Activated CD8-positive, alpha-beta memory T cell treated with anti-CD3 and anti-CD28 coated beads for 36 hours (primary cell): ENCODE results near the gene KDM6A. TPM values are rescaled to one million over a fixed set of nuclear protein-coding genes. Genes with fewer than 3 reads are reported as not detected.
"Not testable (repeated sequence)": the region's sequence is repeated elsewhere in the genome, so short reads cannot be mapped to it uniquely, and the experiment has no call there.

Experiments
- CTCF ChIA-PET: fragments of 350-600 bp; sonication (Branson Sonifier 250); formaldehyde crosslinking; loops from one replicate; lab custom pipeline; 2021; ENCODE audit warnings: antibody characterized with exemption; lab: Charles Lee
- POLR2A ChIA-PET: fragments of 350-600 bp; sonication (Branson Sonifier 250); formaldehyde crosslinking; loops from one replicate; lab custom pipeline; 2021; ENCODE audit warnings: antibody characterized with exemption; lab: Charles Lee
- total RNA-seq, 2 experiments: library from RNA; stranded (reverse); gene quantifications; one replicate each; pipeline ENCODE4 v1.2.3, GENCODE V29; 2021

Gene KDM6A
- total RNA-seq, 2 experiments from 2014 or later: 17.1 to 19.9 TPM

DNA sequence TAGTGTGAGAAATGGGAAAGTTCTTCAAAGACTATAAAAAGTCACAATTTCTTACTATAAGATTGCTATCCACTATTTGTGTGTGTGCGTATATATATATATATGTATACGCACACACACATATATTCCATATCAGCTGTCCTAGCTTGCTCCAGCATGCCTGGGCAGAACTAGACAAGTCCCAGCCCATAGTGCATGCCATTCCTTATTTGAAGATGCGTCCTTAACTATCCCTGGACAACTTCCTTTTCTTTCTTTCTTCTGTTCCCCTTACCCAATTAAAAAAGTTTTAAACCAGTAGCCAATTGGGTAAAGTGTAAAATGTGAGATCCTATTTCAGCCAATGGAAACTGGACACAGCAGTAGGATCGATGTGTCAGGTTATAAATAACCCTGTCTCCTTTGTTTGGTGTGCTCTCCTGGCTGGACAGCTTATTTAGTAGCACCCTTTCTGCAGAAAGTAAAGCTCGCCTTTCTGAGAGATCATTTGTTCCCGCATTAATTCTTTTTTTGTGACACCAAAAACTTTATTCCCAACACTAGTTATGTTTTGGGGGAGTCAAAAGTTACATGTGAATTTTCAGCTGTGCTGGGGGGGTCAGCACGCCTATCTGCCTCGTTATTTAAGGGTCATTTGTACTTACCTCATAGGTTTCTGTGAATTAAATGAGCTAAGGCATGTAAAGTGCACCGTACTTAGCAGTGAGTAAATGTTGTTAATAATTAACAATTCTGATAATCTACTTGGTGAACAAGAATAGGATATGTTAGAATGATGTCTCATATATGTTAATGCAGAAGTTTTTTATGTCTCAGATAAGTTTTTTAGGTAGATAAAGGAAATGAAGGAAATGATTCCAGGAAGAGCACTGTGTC lies 40.9 kb downstream of the KDM6A start:
- ChIA-PET POLR2A (interaction anchor here (0.5 kb wide), 1 partner anchor 28 kb away, joined by 3 read pairs; no protein-coding TSS in a partner anchor), CTCF (no interaction called here)

DNA sequence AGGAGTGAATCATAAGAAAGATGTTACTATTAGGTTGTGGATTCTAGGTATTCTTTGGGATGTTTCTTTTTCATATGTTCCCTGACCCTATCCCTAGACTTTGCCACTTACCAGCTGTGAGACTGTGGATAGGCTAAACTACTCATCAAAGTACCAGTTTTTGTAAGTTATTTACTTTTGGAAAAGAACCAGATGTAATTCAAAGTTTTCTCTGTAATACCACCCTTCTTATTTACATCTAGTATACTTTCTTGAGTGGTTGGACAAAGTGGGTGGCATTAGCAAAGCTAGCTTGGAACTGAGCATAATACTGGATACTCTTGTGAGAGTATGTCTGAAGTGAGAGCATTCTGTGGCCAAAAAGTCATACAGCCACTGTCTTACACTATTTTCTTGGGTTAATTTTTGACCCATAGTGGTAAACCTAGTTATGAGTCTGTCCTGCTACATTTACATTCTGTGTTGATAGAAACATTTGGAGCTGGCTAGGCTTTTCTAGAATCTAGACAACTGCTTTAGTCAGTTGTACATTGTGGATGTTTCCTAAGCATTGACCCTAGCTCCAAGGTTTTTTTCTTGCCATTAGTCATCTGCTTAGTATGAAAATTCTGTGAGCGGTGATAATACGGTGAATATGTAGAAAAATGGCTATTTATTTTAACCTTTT lies 41.7 kb downstream of the KDM6A start:
- POLR2A ChIA-PET: interaction anchor here (0.5 kb wide), 1 partner anchor 27 kb away, joined by 3 read pairs; no protein-coding TSS in a partner anchor
- CTCF ChIA-PET: no interaction called here

DNA sequence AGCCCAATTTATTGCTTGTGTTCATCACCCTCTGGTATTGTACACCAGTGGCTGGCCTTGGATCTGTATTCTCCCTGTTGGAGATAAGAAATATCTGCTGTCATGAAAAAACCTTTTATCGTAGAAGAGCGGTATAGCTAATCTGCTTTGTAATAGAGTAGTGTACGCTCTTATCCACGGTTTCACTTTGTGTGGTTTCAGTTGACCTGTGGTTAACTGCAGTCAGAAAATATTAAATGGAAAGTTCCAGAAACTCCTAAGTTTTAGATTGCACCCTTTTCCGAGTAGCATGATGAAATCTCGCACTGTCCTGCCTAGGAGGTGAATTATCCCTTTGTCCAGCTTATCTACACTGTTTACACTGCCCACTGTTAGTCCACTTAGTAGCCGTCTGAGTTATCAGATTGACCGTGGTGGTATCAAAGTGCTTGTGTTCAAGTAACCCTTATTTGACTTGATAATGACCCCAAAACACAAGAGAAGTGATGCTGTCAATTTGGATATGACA lies 42.4 kb downstream of the KDM6A start:
- CTCF ChIA-PET: no interaction called here
- POLR2A ChIA-PET: no interaction called here

DNA sequence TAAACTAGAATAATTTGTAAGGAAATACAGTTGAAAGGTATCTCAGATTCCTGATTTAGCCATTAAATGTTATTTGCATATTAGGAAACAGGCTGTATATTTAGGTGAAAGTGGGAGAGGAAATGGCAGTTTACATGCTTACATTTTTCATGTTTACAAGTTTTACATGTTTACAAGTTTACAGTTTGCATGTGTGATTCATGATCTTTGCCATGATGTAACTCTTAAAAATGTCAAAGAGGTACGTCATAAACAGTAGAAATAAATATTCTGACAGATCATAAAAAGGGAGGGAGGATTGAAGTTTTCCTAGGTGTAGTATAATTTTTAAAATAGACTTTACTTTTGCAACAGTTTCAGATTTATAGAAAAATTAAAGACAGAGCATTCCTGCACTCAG lies 45.7 kb downstream of the KDM6A start:
- ChIA-PET POLR2A (no interaction called here), CTCF (no interaction called here)

DNA sequence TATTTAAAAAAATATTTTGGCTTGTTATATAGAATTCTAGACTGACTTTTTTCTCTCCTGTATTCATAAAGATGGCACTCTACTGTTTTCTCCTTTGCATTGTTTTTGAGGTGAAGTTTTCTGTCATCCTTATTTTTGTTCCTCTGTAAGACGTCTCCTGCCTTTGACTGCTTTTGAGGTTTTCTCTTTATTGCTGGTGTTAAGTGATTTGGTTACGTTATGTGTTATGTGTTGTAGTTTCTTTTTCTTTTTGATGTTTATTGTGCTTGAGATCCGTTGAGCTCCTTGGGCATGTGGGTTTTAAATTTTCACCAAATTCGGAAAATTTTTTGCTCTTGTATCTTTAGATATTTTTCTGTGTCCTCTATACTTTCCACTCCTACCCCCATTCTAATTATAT lies 50.0 kb downstream of the KDM6A start:
- CTCF ChIA-PET: no interaction called here
- POLR2A ChIA-PET: no interaction called here

DNA sequence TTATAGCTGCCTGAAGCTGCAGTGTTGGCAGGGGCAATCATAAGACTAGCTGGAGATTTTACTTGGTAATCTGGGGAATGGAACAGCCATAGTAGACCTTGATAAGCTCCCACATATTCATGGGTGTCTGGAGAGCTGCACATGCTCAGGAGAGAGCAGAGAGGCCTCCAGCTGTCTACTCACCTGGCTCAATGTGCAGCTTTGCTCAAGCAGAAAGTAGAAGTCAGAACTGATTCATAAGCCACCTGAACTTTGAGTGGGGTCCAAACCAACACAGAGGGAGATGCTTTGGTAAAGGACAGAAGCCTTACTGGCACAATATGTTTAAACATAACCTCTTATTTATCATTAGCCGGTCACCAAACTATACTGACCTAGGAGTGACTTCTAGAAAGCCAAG lies 54.4 kb downstream of the KDM6A start:
- POLR2A ChIA-PET: interaction anchor here (1.0 kb wide), 1 partner anchor 55 kb away, joined by 8 read pairs; the partner anchor contains the start of gene KDM6A
- CTCF ChIA-PET: no interaction called here

DNA sequence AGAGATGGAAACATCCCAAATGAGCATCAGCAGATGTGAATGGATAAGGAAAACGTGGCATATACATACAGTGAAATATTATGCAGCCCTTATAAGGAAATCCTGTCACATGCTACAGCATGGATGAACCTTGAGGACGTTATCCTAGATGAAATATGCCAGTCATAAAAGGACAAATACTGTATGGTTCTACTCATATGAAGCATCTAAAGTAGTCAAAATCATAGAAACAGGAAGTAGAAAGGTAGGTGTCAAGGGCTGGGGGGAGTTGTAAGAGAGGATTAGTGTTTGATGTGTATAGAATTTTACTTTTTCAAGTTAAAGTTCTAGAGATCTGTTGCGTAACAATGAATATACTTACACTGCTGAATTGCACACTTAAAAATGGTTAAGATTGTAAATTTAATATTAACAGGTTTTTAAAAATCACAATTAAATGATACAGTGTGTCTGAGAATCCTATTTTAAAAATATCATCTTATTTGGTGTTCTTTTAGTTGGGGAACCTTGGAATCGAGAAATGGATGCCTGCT lies 58.5 kb downstream of the KDM6A start:
- CTCF ChIA-PET: no interaction called here

DNA sequence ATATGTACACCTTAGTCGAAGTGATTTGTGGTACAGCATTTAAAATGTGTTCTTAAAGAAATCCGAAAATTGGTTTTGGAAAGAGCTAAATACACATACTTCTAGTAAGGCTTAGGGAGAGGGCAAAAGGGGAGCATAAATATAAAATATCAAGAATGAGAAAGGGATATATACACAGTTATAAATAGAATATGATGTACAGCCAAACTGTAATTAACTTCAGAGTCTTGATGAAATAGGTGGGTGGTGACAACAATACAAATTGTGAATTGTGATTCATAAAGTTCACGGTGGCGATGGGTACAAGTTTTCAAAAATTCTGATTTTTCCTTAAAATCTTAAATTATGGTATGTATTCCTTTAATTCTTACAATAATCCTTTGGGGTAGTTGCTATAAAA lies 62.2 kb downstream of the KDM6A start:
- ChIA-PET POLR2A (no interaction called here), CTCF (no interaction called here)

More for the DNA sequence above, 58.5 kb downstream of the KDM6A start:
- POLR2A ChIA-PET: no interaction called here

DNA sequence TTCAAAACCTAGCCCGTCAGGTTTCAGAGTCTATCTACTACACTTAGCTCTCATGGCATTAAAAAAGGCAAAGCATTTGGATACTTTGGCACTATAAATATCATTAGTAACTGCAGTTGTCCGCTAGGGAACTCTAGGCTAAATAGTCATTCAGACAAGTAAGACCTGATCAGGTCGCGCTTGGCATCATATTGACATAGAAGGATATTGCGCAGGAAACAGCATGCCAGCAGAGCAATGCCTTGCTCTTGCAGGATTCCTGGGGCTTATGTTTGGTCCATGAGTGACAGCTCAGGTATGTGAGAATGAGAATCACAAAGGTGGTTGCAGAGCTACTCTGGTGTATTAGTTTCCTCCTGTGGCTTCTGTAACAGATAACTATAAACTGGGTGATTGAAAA lies 62.7 kb downstream of the KDM6A start:
- ChIA-PET CTCF (no interaction called here), POLR2A (no interaction called here)

DNA sequence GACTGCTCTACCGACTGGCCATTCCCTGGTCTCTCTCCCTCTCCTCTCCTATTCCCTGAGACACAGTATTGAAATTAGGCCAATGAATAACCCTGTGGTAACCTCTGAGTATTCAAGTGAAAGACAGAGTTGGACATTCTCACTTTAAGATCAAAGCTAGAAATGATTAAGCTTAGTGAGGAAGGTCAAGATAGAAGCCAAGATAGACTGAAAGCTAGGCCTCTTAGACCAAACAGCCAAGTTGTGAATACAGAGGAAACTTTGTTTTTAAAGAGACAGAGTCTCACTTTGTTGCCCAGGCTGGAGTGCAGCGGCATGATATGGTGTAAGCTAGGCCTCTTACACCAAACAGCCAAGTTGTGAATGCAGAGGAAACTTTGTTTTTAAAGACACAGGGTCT lies 64.6 kb downstream of the KDM6A start:
- ChIA-PET POLR2A (no interaction called here), CTCF (no interaction called here)

DNA sequence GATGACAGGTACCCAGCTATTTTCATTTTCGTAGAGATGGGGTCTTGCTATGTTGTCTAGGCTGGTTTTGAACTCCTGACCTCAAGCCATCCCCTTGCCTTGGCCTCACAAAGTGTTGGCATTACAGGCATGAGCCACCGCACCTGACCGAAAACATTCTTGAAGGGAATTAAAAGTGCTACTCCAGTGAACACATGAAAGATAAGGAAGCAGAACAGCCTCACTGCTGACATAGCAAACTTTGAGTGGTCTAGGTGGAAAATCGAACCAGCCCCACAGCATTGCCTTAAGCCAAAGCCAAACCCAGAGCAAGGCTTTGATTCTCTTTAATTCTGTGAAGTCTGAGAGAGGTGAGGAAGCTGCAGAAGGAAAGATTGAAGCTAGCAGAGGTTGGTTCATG lies 65.1 kb downstream of the KDM6A start:
- CTCF ChIA-PET: no interaction called here
- POLR2A ChIA-PET: no interaction called here

DNA sequence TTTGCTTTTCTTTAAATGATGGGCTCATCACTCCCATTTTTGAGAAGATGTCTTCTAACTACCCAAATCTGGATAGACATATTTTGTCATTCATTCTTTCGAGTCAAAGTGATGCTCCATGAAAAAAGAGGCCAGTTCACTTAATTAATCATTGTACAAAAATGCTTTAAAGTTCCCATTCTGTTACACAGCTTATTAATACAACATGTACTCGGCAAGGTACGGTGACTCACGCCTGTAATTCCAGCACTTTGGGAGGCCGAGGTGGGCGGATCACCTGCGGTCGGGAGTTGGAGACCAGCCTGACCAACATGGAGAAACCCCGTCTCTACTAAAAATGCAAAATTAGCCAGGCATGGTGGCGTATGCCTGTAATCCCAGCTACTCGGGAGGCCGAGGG lies 67.6 kb downstream of the KDM6A start:
- CTCF ChIA-PET, POLR2A ChIA-PET: not testable (repeated sequence)

DNA sequence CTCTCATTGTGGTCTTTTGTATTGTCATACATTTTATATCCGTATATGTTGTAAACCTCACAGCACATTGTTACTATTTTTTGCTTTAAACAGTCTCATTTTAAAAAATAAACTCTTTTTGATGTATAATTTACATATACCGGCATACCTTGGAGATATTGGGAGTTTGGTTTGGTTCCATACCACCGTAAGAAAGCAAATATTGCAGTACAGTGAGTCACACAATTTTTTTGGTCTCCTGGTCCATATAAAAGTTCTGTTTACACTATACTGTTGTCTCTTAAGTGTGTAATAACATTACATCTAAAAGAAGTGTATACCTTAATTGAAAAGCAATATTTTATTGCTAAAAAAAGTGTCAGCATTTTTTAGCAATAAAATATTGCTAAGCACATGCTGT lies 70.0 kb downstream of the KDM6A start:
- POLR2A ChIA-PET: no interaction called here
- CTCF ChIA-PET: no interaction called here

DNA sequence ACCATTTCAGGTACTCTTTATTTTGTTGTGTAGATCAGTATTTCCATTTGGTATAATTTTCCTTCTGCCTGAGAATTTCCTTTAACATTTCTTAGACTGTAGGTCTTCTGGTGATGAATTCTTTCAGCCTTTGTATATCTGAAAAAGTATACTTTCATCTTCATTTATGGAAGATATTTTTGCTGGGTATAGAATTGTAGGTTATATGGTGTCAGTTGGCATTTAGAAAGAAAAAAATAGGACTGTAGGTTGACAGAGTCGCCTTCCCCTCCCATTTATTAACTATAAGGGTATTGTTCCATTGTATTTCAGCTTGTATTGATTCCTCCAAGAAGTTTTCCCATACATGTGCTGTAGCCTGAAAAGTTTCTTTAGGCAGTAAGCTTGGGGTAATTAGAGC lies 71.9 kb downstream of the KDM6A start:
- CTCF ChIA-PET: no interaction called here
- POLR2A ChIA-PET: no interaction called here

DNA sequence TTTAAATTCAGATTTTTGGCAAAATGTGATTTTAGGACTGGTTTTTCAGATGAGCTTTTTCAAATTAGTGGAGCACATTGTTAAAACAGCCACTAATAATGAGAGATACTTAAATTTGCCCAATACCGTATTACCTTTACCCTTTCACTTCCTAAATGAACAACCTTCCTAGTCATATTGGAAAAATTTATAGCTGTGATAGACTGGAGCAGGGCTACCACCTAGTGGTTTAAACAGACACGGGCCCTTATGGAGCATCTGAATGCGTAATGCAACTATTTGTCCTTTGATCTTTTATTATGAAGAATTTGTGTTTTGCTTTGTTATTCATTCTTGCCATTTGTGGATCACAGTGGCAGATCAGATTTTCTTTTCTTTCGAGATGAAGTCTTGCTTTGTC lies 72.7 kb downstream of the KDM6A start:
- POLR2A ChIA-PET: no interaction called here
- CTCF ChIA-PET: no interaction called here

DNA sequence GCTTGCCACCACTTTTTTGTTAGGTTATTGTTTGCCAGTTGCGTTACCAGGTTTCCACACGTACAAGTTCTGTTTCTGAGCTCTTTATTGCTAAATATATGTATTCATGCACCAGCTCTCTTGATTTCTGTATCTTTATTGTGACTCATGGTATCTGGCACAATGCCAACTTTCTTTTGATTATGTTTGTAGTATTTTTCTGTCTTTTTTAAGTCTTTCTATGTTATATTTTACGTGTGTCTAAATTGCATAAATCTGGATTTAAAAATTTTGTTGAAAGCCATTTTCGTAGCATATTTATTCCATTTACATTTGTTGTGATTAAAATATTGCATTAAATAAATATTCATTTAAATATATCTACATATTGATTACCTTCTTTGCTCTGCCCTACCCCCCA lies 73.8 kb downstream of the KDM6A start:
- CTCF ChIA-PET: no interaction called here
- POLR2A ChIA-PET: no interaction called here

DNA sequence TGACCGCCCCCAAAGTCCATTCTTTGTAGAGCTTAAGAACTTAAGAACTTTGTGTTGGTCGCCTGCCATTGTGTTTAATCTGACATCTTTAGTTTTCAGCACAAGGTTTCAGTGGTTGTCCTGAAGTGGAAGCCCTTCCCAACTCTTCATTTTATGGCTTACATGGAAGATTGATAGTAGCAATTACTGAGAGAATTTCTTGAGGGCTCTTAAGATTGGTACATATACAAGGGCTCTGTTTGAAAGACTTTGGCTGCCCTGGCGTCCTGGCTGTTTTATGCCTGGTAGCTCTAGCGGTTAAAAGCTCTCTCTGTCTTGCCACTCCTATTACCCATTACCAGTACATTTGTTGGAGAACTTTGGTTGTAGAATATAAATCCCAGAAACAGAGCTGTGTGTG lies 75.0 kb downstream of the KDM6A start:
- ChIA-PET CTCF (no interaction called here), POLR2A (no interaction called here)

DNA sequence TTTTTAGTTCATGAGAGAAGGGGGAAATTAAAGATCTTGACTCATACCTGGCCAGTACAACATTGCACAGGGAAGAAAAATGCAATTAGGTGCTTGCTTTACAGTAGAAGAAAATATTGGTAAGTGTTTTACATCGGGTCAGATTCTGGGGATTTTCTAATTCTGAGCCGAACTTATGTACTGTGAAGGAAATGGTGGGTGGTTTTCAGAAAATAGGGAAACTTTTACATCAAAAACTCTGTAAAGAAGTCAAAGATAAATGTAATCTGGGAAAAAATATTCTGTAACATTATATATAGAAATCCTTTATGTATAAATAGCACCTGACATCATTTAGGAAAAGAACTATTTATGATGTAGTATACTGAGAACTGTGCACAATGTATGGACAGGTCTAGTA lies 75.4 kb downstream of the KDM6A start:
- ChIA-PET POLR2A (no interaction called here), CTCF (no interaction called here)

DNA sequence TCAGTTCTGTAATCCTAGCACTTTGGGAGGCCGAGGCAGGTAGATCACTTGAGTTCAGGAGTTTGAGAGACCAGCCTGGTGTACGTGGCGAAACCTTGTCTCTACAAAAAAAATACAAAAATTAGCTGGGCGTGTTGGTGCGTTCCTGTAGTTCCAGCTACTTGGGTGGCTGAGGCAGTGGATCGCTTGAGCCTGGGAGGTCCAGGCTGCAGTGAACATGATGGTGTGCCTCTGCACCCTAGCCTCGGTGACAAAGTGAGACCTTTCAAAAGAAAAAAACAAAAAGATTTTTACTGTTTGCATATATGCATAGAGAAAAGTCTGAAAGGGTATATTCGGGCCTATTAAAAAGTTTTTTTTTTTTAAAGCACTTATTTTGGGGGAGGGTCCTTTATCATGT lies 76.1 kb downstream of the KDM6A start:
- POLR2A ChIA-PET: interaction anchor here (0.7 kb wide), 1 partner anchor 28 kb away, joined by 4 read pairs; no protein-coding TSS in a partner anchor

More for the DNA sequence above, 76.1 kb downstream of the KDM6A start:
- CTCF ChIA-PET: no interaction called here
